Spleen (tissue), 11 donors: ENCODE measurements around the gene CNTN5. TPM values are rescaled to one million over a fixed set of nuclear protein-coding genes. Genes with fewer than 3 reads are reported as not detected.

Experiments used
- DNase-seq: peaks from one replicate; pipeline ENCODE4 v3.0.0-alpha.2; 2020
- H3K27ac ChIP-seq, 8 donors: fragments of 200-600 bp; sonication (generic) in 7 of 8; 1 replicate in 4 of 8; 2 replicates in 4 of 8; pipeline versions ENCODE4 v1.5.0 to v1.8.0; 2016 to 2021; ENCODE audit warnings: inconsistent platforms in 4 of 8, mild to moderate bottlenecking in 4 of 8, moderate library complexity in 1 of 8
- H3K27me3 ChIP-seq, 7 donors: fragments of 200-600 bp; sonication (generic) in 6 of 7; replicated peaks in 1 of 7; 1 replicate in 4 of 7; 2 replicates in 3 of 7; pipeline versions ENCODE4 v1.5.0 to v1.8.0; 2016 to 2021; ENCODE audit warnings: inconsistent platforms in 3 of 7, mild to moderate bottlenecking in 1 of 7
- H3K36me3 ChIP-seq, 6 donors: fragments of 200-600 bp; sonication (generic) in 5 of 6; 1 replicate in 4 of 6; 2 replicates in 2 of 6; pipeline versions ENCODE4 v1.5.0 to v1.8.0; 2016 to 2021; ENCODE audit warnings: inconsistent platforms in 2 of 6
- H3K4me1 ChIP-seq, 6 donors: fragments of 200-600 bp; sonication (generic) in 5 of 6; 1 replicate in 3 of 6; 2 replicates in 3 of 6; pipeline versions ENCODE4 v1.5.0 to v1.8.0; 2016 to 2021; ENCODE audit warnings: inconsistent platforms in 3 of 6
- H3K4me3 ChIP-seq, 8 donors: fragments of 200-600 bp; sonication (generic) in 7 of 8; 1 replicate in 4 of 8; 2 replicates in 4 of 8; pipeline versions ENCODE4 v1.5.0 to v1.8.0; 2016 to 2021; ENCODE audit warnings: inconsistent platforms in 4 of 8, mild to moderate bottlenecking in 4 of 8, moderate library complexity in 2 of 8
- H3K9me3 ChIP-seq, 8 donors: fragments of 200-600 bp; sonication (generic) in 7 of 8; 1 replicate in 4 of 8; 2 replicates in 4 of 8; pipeline versions ENCODE4 v1.5.0 to v1.8.0; 2016 to 2021; ENCODE audit warnings: inconsistent platforms in 4 of 8
- CTCF ChIP-seq, 11 experiments: fragments of 200-600 bp in 7 of 11; fragments of 450-650 bp in 4 of 11; sonication (generic) in 4 of 11; IDR thresholded peaks in 8 of 11; conservative IDR thresholded peaks in 3 of 11; 1 replicate in 7 of 11; 2 replicates in 4 of 11; pipeline versions ENCODE4 v1.4.0 to v1.8.0; 2016 to 2021; ENCODE audit warnings: antibody characterized with exemption in 11 of 11, inconsistent platforms in 4 of 11, mild to moderate bottlenecking in 1 of 11
- POLR2A ChIP-seq, 3 donors: fragments of 450-650 bp; IDR thresholded peaks; one replicate each; pipeline ENCODE4 v1.5.1; 2017; ENCODE audit warnings: antibody characterized with exemption in 3 of 3, mild to moderate bottlenecking in 1 of 3
- POLR2AphosphoS5 ChIP-seq, 3 donors: sonication (generic); formaldehyde crosslinking; IDR thresholded peaks; one replicate each; pipeline ENCODE4 v1.5.1; 2017; ENCODE audit warnings: antibody characterized with exemption in 3 of 3
- WGBS, 5 donors: extraction: QIAGEN DNeasy Blood & Tissue Kit in 3 of 5; methylation state at CpG; one replicate each; pipeline versions ENCODE4 v1.1.5 to v1.1.7; 2013 to 2018; 5-methylcytosine and 5-hydroxymethylcytosine counted together
- intact Hi-C: fragments of 100-400 bp; cut with DNase I; formaldehyde crosslinking; loops from one replicate; pipeline ENCODE4 v1.15.0; 2023; ENCODE audit warnings: low total_unique reads
- polyA plus RNA-seq, 3 donors: library from polyadenylated mRNA; stranded (reverse); fragments of 200-250 nt; gene quantifications; one replicate each; pipeline ENCODE4 v1.2.1, GENCODE V29; 2013
- total RNA-seq, 7 donors: library from RNA; depleted of rRNA in 3 of 7; stranded (reverse); fragments of >200 nt in 3 of 7; fragmentation: NEBNext Ultra II Directional in 4 of 7; extraction: Animal tissue kit (Norgen Biotek cat#: 25700) in 4 of 7; gene quantifications; one replicate each; pipeline versions ENCODE4 v1.1.0 to v1.2.1, GENCODE V29; 2016 to 2021
- donor health status: healthy with polysubstance abuse.
- donor health status: DM: no; HTN: no; CAD: no; lungs with moderate emphysema.
- donor health status: DM: no; HTN: no; CAD: no.
- donor health status: Bipolar disorder and iron deficiency.
- donor health status: healthy.
- donor health status: DM: no; HTN: no; CAD: no.
- donor health status: DM: yes; HTN: yes; CAD: no.

Gene CNTN5
- total and polyA plus RNA-seq, 10 donors, result 0.02 TPM; not detected in 8

GRCh38 chr11:100003985-100004384 is 983.2 kb downstream of the CNTN5 start:
- H3K4me3 ChIP-seq, result no peak overlapping the region
- DNase-seq, result no peak
- intact Hi-C loops, result no loop called here
- no peaks in the 10 kb centered on the region for H3K27me3 ChIP-seq
- H3K36me3 ChIP-seq, result no peaks in the 10 kb centered on the region
- no peaks in the 10 kb centered on the region for H3K4me1 ChIP-seq
- H3K27ac ChIP-seq, result no peak overlapping the region
- WGBS, 5 donors, result 72 to 84% (median 77%) methylated on average over 3 of the region's 3 CpGs
- TF ChIP-seq CTCF (IDR thresholded peaks at IDR 0.05 in 8 of 11, conservative IDR thresholded peaks at IDR 0.05 in 3 of 11) (no peak), POLR2A (IDR thresholded peaks at IDR 0.05) (no peak), POLR2AphosphoS5 (IDR thresholded peaks at IDR 0.05) (no peak)
- H3K9me3 ChIP-seq, result peaks cover 0 to 27% (median 12%) of the 10 kb centered on the region in 8 donors

DNA sequence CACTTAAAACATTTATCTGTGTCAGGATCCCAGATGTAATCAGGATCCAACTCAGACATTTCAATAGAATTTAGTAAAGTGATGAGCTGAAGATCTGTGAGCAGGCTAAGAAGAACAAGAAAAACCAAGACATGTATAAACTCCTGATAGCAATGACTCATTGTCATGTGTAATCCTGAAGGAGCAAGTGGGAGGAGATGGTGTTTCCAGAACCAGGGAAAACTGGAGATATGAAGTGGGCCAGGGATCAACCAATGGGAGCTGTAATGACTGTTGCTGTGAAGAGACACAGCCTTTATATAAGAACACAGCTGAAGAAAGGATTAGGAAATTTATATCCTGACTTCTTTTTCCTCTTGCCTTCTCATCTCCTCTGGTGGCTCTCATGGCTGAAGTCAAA is 983.8 kb downstream of the CNTN5 start:
- Histone ChIP-seq H3K27ac (no peak overlapping the region), H3K4me3 (no peak overlapping the region), H3K27me3 (no peaks in the 10 kb centered on the region), H3K36me3 (no peaks in the 10 kb centered on the region), H3K9me3 (peaks cover 0 to 27% (median 12%) of the 10 kb centered on the region in 8 donors), H3K4me1 (no peaks in the 10 kb centered on the region)
- TF ChIP-seq CTCF (IDR thresholded peaks at IDR 0.05 in 8 of 11, conservative IDR thresholded peaks at IDR 0.05 in 3 of 11), result no peak
- no peak for TF ChIP-seq POLR2A (IDR thresholded peaks at IDR 0.05)
- TF ChIP-seq POLR2AphosphoS5 (IDR thresholded peaks at IDR 0.05), result no peak
- no peak for DNase-seq
- intact Hi-C loops, result no loop called here

GRCh38 chr11:100008417-100008816 is 987.7 kb downstream of the CNTN5 start:
- H3K27me3 ChIP-seq, result no peaks in the 10 kb centered on the region
- no peak for TF ChIP-seq POLR2AphosphoS5 (IDR thresholded peaks at IDR 0.05)
- TF ChIP-seq CTCF (IDR thresholded peaks at IDR 0.05 in 8 of 11, conservative IDR thresholded peaks at IDR 0.05 in 3 of 11), result no peak
- no peak for TF ChIP-seq POLR2A (IDR thresholded peaks at IDR 0.05)
- WGBS, 5 donors, result 62 to 91% (median 65%) methylated on average over 1 of the region's 1 CpG
- no peaks in the 10 kb centered on the region for H3K4me1 ChIP-seq
- no peak overlapping the region for H3K27ac ChIP-seq
- H3K36me3 ChIP-seq, result no peaks in the 10 kb centered on the region
- intact Hi-C loops, result no loop called here
- no peak for DNase-seq
- peaks cover 0 to 22% (median 6%) of the 10 kb centered on the region in 8 donors for H3K9me3 ChIP-seq
- no peak overlapping the region for H3K4me3 ChIP-seq

DNA sequence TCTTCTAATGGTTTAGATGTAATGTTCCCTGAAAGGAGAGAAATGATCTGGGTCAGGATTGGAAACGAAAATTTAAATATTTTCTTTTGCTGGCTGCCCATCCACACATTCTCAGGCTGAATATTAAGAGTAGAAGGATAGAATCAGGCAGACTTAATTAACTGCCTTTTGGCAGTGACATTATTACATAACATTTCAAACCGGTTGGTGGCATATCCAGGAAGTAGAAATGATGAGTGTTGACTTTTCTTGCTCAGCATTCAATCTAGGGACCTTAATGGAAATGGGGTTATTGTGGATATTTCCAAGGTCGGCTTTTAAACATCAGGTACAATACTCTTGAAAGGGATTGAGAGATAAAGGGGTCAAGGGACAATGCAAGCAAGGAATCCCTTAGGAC is 989.0 kb downstream of the CNTN5 start:
- Histone ChIP-seq H3K27me3 (no peaks in the 10 kb centered on the region), H3K36me3 (no peaks in the 10 kb centered on the region), H3K4me1 (no peaks in the 10 kb centered on the region), H3K9me3 (peaks cover 0 to 21% (median 7%) of the 10 kb centered on the region in 8 donors), H3K27ac (no peak overlapping the region), H3K4me3 (no peak overlapping the region)
- WGBS, 5 donors, result 38 to 46% (median 40%) methylated on average over 3 of the region's 3 CpGs
- no peak for DNase-seq
- TF ChIP-seq POLR2A (IDR thresholded peaks at IDR 0.05) (no peak), POLR2AphosphoS5 (IDR thresholded peaks at IDR 0.05) (no peak), CTCF (IDR thresholded peaks at IDR 0.05 in 8 of 11, conservative IDR thresholded peaks at IDR 0.05 in 3 of 11) (no peak)
- intact Hi-C loops, result no loop called here
